ENCODE measurements around the gene CFAP74.
"Not testable (repeated sequence)": the region's sequence is repeated elsewhere in the genome, so short reads cannot be mapped to it uniquely, and the experiment has no call there.

The CFAP74 gene

GRCh38 chr1:1984560-1985070 is 19.0 kb downstream of the CFAP74 start:
- no peak for DNase-seq

- no peak for DNase-seq
Observed at GRCh38 chr1:1982379-1983232, 21.0 kb downstream of the CFAP74 start.

GRCh38 chr1:1981631-1982327 is 21.8 kb downstream of the CFAP74 start:
- not testable (repeated sequence) for DNase-seq

- no peak for DNase-seq
Observed at GRCh38 chr1:1981142-1981500, 22.5 kb downstream of the CFAP74 start.

- no peak for DNase-seq
Observed at GRCh38 chr1:1980467-1981141, 23.0 kb downstream of the CFAP74 start.

- DNase-seq, result no peak
Observed at GRCh38 chr1:1979482-1980165, 24.0 kb downstream of the CFAP74 start.

- DNase-seq, result not testable (repeated sequence)
Observed at GRCh38 chr1:1978690-1979481, 24.7 kb downstream of the CFAP74 start.

GRCh38 chr1:1978108-1978507 is 25.5 kb downstream of the CFAP74 start:
- DNase-seq, result no peak

GRCh38 chr1:1976031-1976430 is 27.6 kb downstream of the CFAP74 start:
- no peak for DNase-seq

- DNase-seq, result no peak
Observed at GRCh38 chr1:1975535-1975934, 28.1 kb downstream of the CFAP74 start.

GRCh38 chr1:1974834-1975233 is 28.8 kb downstream of the CFAP74 start:
- no peak for DNase-seq

GRCh38 chr1:1973716-1974642 is 29.6 kb downstream of the CFAP74 start:
- no peak for DNase-seq

GRCh38 chr1:1972976-1973715 is 30.4 kb downstream of the CFAP74 start:
- no peak for DNase-seq

GRCh38 chr1:1971688-1972087 is 31.9 kb downstream of the CFAP74 start:
- no peak for DNase-seq

GRCh38 chr1:1971017-1971416 is 32.6 kb downstream of the CFAP74 start:
- DNase-seq, result no peak

GRCh38 chr1:1969953-1970716 is 33.5 kb downstream of the CFAP74 start:
- no peak for DNase-seq

GRCh38 chr1:1969505-1969900 is 34.1 kb downstream of the CFAP74 start:
- DNase-seq, result no peak

- no peak for DNase-seq
Observed at GRCh38 chr1:1968767-1969504, 34.6 kb downstream of the CFAP74 start.

GRCh38 chr1:1967879-1968278 is 35.7 kb downstream of the CFAP74 start:
- DNase-seq, result no peak
